GM18520 (cell line): ENCODE data around the gene RREB1.

Experiments
- ATAC-seq: cut with Tn5 transposase; IDR thresholded peaks from one replicate; pipeline ENCODE4 v1.9.1; 2021; ENCODE audit not compliant: unreplicated experiment

Gene RREB1

DNA sequence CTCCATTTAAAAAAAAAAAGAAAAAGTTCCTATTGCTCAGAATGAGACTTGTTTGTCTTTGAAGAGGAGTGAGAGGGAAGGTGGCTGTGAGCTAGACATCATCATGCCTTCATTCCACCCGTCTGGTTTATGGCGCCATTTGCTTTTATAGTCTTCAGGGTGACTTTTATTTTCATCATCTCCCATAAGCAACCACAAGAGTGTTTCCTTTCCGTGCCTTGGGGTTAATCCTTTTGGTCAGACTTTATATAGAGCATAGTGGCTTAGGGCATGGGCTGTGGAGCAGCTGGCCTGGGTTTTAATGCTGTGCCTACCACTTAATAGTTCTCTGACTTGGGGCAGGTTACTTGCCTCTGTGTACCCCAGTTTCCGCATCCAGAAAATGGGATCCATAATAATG is 77.8 kb downstream of the RREB1 start:
- no peak for ATAC-seq

DNA sequence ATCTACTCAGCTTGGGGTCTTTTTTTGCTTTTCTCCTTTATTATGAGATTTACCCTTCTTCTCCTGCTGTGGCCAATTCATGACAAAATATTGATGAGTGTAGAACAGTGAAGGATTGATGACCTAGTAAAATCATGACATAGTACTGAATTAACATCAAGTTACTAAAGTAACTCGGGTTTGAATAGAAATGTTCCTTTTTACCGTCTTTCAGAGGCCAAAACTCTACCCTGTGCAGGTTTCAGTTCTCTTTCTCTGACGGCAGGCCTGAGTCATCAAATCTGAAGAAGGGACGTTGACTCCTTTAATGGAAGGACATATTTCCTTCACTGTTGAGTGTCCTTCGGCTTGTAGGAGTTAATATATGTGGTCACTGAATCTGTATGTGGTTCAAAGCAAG is 80.7 kb downstream of the RREB1 start:
- peak; percentile 79 for ATAC-seq

DNA sequence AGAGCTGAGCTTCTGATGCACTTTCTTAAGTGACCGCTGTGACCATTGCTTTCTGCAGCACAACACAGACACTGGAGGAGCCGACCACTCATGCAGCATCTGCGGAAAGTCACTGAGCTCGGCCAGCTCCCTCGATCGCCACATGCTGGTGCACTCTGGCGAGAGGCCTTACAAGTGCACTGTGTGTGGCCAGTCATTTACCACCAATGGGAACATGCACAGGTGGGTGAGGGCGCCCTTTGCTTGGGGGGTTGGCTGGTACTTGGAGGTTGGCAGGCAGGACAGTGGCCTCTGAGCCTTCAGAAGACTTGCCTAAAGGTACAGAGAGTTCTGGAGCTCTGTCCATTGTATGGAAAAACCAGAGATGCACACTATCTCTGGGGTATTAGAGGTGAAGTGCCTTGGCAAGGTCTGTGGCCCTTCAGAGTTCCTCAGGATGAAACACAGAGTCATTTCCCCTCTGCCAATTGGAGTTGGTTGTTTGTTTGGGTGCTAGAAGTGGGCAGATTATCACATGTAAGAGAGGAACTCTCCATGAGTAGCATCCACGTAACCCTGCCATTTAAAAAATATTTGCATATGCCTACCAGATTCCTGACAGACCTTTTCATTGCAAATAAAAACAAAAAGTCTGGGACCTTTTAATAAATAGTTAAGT is 81.5 kb downstream of the RREB1 start:
- ATAC-seq, result no peak

DNA sequence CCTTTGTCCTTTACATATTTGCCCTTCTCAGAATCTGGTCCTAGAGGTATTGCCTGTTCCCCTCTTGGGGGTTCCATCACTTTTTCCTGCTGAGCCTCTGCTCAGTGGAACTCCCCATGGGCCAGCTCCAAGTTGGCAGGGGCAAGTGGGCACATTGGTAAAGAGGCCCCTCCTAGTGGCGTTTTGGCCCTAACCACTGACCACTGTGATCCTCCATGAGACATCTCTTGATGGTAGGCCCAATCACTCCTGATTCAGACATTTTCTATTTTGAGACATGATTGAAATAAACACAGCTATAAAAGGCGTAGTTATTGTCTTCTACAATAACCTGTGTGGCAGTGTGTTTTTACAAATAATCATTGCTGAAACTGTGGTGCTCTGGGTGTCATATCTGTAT is 83.0 kb downstream of the RREB1 start:
- no peak for ATAC-seq

DNA sequence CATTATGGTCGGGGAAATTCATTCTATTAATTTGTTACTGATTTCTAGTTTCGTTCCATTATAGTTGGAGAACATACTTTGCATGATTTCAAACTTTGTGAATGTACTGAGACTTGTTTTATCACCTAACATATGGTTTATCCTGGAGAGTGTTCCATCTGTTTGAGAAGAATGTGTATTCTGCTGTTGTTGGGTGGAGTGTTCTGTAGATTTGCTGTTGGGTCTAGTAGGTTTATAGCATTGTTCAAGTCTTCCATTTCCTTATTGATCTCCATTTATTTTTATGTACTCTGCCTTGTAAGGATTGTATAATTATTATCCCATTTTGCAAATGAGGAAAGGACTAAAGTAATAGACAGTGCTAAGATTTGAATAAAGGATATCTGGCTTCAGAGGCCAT is 85.4 kb downstream of the RREB1 start:
- ATAC-seq, result no peak

DNA sequence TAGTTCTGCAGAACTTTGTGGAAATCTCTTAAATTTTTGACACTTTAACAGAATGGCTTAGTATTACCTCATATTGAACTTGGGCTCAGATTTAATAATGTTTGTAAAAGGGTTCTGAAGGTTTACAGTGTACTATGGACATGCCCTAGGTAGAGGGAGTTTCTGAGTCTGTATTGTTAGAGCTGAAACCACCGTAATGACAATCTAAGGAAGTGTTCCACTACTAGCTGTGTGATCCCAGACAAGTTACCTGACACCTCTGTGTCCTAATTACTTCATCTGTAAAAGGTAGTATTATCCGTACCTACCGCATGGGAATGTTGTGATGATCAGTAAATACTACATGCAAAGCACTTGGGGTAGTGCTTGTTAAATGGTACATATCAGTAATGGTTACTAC is 86.9 kb downstream of the RREB1 start:
- no peak for ATAC-seq

DNA sequence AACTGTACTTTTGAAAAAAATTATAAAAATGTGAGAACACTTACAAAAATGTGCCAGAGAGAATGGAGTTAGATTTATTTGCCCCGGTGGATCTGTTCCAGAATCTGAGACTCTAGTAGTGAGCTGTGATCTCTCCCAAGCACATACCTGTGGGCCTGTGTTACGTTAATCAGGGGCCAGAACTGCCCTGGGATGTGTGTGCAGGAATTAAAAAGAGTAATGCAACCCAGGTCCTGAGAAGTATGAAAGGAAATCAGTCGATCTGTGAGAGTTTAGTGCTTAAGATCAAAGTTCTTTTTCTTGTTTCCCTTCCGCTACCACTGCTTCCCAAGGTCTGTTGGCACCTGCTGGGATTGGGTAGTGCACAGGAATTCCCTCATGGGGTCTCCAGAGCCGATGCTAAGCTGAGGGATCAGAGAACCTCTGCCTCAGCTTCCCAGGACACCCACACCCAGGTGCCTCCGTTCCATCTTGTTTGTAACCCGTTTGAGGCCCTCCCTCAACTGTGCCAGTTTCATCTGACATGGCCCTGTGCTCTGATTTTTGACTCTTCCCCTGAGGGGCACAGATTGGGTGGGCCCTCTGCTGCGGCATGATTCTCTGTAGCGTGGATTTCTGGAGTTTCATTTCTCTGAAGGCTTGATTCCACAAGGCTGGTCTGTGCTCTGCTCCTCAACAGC is 87.7 kb downstream of the RREB1 start:
- no peak for ATAC-seq

DNA sequence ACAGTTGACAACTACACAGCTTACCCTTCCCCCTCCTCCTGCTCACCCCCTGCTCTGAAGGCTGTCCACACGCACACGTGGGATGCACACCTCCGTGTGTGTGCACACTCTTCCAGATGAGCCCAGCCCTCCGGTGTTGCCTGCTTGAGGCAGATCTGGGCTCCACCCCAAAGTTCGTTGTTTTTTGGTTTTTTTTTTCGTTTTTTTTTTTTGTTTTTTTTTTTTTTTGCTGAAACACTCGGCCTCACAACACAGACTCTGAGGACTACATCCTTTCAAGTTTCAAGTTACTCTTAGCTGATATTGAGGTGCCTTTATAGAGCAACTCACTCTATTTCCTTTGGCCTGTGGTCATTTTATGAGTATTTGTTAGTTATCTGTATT is 88.2 kb downstream of the RREB1 start:
- no peak for ATAC-seq

DNA sequence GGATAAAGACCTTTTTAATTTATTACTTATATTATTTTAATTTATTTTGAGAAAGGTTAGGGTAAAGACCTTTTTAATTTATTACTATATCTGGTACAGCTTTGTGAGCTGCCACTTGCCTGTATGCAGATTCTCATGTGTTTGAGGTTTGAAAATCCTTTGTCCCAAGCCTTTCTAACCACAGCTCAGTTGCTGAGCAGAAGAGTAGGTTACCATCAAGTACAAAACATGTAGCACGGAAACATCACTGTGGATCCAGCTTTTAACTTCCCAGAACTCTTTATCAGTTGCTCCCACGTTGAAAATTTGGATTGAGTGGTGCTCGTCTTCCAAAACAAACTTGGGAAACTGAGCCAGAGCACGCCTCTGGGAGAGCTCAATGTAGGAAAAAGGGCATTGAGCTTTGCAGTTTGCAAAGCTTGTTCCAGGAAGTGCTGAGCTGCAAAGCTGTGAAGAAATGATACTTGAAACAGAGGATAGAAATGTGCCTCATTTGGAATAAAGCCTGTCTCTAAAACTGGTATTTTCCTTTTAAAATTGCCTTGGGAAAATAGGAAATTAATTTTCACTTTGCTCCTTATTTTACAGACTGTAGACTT is 89.0 kb downstream of the RREB1 start:
- no peak for ATAC-seq

DNA sequence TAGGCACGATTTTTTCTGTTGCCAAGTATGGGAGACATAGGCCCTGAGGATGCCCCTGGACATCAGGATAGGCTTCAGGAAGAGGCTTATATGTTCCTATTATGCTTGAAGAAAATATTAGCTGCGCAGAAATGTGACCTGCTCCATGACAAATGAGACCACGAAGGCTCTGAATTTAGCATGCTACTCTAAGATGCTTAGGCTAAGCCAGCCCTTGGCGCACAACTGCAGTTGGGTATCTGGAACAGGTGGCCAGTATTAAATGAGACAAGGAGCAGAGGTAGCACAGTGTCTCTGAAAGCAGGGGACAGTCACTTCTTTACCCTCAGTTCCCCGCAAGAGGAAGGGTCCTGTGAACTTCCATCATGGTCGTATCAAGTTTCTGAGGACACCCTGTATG is 90.0 kb downstream of the RREB1 start:
- ATAC-seq, result no peak

DNA sequence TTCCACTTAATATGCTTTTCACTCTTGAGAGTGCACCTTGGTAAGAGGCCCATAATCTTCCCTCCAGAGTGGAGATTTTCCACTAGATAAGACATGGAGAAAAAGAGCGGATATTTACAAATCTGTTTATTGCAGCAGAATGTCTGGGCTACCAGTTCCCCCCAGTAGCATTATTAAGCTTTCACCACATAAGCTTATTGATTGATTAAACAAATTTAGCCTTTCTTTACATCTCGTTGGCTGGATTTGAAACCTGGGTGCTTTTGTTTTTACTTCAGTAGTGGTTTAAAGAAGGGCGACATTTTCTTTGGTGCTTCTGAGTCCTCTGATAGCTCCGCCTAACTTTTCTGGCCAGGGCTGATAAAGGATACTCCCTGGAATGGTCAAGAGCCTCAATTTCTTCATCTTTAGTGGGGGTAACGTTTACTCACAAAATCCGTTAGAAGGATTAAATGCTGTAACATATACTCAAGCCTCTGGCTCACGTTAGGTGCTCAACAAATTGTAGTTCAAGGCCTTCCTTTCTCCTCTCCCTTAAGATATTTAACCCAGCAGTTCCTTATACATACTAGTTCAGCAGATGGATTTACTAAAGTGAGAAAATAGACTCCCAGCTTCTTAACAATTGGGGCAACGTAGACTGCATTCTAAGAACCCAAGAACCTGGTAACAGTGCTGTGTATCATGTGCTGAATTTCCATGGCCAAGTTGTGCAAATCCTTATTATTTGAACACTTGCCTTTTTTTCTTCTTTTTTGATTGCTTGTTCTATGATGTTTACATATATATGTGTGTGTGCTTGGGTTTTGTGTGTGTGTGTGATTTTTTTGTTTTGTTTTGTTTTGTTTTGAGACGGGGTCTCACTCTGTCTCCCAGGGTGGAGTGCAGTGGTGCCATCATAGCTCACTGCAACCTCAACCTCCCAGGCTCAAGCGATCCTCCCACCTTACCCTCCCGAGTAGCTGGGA is 91.4 kb downstream of the RREB1 start:
- ATAC-seq, result no peak

DNA sequence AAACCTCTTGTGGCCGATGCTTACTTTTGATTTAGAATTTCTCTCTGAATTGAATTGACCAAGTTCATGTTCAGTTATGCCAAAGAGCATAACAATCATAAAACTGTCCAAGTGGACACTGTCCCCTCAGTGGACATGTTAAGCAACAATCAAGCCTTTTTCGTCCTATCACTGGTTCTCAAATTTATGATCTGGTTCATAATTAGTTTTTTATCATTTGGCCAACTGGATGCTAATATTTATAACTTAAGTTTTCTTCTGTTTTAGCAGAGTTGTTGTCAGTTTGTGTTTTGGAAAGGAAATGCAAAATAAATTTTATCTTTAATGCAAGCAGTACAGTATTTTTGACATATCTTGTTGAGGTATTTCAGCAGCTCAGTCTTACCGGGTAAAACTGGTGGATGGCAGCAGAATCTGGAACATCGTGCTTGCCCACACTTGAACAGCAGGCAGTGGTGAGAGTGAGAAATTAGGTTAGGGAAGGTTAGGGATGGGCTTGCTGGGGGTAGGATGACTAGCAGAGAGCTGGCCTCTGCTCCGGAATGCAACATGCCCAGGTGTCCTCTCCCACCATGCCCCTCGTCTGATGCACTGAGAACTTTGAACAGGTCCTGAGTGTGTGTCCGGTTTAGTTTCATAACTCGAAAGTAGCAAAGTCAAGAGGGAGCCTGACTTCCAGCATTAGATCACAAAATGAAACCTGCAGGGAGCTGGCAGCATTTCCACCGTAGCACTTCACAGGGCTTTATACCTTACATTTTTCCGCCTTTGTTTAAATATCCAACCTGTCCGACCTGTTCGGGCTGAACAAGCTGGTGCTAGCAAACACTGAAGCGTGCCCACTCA is 93.1 kb downstream of the RREB1 start:
- ATAC-seq, result no peak

DNA sequence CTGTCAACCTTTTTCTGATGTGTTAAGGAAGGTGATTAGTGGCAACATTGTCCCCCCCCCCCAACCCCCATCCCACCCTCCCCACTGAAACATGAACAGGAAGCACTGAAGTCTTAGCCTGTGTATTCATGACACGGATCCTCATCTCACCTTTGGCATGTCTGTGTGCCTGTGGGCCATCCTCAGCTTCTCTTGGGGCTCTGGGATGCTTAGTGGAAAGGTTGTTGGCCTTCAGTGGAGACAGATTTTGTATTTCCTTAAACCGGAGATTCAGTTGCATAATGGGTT is 93.6 kb downstream of the RREB1 start:
- no peak for ATAC-seq

DNA sequence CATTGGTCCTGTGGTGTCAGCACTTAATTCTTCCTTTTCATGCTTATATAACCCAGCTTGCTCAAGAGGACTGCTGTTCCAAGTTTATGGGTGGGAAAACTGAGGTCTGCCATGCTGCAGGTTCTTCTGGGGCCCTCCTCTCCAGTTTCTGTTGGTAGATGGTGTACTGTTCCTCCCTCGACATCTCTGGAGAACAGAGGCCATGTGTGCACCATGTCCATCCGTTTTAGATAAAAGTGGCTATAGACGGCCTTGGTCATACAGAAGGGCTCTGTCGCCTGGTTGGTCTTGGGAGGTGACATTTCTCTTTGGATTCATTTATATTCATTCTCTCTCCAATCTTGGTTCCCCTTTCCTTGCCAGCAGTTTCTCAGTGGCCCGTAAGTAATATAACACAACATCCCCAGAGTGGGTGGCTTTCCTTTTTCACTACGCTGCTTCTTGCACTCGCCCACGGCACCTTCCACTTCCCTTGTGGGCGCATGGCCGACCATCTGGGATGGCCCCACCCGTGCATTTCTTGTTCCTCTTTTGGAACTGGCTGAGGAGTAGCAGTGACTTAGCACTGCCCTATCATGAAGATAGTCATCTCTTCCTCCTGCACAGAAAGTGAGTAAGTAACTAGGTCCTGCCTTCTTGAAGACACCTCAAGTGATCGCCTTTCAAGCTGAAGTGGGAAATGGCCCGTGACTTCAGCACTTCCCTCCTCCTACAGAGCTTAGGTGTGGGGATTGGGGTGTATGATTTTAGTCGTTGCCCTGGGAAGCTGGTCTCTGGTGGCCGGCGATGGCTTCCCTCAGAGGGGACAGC is 94.2 kb downstream of the RREB1 start:
- ATAC-seq, result peak; percentile 70

DNA sequence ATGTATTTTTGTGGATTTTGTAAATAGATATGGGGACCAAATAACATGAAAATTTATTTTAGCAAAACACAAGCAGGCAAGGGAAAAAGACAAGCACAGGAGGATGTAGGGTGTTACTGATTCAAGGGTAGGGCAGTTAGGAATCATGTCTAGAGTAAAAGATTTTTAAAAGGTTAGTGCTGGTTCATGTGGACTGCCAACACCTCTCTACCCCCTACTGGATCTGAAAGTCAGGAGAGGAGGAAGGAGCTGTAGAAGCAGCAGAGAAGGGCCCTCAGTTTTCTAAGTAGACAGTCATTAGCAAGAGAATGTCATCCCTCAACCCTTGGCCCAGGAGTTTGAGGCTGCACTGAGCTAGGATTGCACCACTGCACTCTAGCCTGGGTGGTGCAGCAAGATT is 95.2 kb downstream of the RREB1 start:
- ATAC-seq, result no peak

DNA sequence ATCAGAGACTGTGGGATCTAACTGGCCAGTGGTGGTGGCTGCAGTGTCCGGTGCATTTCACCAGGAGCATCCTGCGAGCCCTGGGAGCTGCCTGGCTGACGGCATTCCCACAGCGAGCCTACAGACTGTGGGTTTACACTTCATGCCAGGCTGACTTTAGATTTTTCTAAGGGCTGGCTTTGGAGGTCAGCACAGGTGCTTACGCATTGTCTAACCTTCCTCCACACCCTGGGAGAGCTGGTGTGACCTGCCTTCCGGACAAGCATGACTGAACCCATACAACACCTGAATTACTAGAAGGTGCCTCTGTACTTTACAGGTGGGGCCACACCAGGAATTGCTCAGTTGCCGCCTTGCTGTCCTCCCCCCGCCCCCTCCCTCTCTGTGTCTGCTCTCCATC is 96.2 kb downstream of the RREB1 start:
- ATAC-seq, result no peak

DNA sequence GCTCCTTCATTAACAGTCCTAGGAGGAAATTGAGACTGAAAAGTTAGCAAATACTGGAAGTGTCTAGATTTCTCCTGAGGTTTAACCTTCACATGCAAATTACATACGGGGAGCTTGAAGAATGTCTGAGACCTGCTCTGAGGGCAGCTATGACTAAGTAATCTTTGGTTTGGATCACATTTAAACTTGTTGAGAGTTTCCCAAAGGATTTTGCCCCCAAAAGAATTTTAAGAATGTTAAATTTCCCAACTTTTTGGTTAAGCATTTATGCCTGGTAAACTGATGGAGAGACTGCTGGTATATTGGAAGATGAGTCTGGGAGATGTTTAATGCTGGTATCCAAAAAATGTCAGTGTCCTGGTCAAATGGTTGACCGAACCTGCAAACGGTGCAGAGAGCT is 97.0 kb downstream of the RREB1 start:
- ATAC-seq, result no peak

DNA sequence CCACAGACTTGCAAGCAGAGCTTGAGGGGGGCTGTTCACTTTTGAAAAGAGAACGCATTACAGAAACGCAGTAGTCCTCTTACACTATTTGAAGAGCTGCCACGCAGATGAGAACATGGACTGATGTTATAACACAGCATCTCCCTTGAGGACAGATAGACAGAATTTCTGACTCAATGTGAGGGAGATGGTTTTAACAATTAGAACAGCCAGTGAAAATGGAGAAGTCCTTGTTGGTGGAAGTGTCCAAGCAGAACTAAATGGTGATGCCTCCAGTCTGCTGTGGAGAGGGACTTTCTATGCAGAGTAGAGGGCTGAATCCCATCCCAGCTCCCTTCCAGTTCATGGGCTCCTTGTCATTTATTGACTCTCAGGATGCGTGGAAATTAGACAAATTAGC is 100.0 kb downstream of the RREB1 start:
- ATAC-seq, result no peak

DNA sequence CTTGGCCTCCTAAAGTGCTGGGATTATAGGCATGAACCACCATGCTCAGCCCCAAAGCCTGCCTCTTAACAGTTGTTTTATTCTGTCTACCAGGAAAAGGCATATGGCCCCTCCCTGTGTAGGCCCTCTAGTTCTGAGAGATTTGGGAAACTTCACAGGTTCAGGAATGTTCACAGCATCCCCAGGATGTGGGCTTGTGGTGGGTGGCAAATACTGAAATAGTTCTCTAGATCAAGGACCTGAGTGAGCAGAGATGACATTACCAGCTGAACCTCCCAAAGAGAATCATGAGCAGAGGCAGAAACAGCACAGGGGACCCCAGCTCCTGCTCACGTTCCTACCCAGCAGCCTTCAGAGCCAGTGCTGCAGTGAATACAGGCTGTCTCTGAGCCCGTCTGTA is 105.7 kb downstream of the RREB1 start:
- ATAC-seq, result no peak

DNA sequence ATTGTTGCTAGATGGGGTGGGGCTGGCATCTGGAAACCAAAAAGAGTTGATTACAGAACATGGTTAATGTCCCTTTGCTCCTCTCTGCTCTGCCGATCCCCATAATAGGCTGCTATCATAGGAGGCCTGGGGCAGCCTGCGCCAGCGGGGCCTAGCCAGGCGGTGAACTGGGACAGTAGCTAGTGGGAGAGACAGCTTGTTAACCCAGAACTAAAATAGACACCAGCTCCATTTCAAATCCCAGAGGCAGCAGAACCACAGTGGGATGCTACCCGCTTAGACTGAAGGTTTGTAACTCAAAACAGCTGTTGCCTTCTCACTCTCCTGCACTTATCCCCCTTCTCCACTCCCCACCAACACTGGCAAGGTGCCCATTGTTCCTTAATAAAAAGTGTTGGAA is 106.7 kb downstream of the RREB1 start:
- ATAC-seq, result no peak
